Measurements from ENCODE around the gene ARAP2. TPM values are rescaled to one million over a fixed set of nuclear protein-coding genes. Genes with fewer than 3 reads are reported as not detected.

Gene ARAP2
- total and polyA plus RNA-seq, 10 donors: 6.8 to 161 (median 69.6) TPM

DNA sequence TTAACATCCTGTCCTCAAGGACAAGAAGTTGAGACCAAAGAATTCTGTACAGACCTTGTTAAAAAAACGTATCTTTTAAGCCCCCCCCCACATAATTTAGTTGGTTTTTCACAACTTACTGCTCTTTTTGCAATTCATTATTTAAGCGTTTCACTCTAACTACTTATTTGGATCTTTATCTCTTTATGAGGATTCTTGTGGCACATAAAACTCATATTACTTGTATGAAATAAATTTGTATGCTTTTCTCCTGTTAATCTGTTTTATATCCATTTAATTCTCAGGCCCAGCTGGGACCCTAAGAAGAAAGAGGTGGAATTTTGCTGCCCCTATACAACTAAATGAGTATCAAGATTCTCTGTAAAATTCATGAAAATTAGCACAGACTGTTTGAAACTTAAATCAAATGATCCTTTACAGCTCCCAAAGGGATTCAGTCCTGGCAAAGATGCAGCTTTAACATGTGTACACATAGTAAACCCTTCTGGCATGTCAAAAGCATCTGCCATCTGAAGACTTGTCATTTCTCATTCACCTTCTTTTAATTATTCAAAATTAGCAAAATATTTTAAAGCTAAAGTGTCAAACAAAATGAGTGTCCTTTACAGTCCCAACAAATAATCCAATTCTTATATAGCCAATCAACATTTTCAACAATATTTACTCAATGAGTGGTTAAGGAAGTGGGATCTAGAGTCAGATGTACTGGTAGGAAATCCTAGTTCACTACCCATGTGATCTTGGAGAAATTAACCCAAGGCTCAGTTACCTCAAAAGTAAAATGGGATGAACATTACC lies 17.7 kb downstream of the ARAP2 start:
- intact Hi-C loops (cut with DNase I; ENCODE audit: low total_unique reads): no loop called here

DNA sequence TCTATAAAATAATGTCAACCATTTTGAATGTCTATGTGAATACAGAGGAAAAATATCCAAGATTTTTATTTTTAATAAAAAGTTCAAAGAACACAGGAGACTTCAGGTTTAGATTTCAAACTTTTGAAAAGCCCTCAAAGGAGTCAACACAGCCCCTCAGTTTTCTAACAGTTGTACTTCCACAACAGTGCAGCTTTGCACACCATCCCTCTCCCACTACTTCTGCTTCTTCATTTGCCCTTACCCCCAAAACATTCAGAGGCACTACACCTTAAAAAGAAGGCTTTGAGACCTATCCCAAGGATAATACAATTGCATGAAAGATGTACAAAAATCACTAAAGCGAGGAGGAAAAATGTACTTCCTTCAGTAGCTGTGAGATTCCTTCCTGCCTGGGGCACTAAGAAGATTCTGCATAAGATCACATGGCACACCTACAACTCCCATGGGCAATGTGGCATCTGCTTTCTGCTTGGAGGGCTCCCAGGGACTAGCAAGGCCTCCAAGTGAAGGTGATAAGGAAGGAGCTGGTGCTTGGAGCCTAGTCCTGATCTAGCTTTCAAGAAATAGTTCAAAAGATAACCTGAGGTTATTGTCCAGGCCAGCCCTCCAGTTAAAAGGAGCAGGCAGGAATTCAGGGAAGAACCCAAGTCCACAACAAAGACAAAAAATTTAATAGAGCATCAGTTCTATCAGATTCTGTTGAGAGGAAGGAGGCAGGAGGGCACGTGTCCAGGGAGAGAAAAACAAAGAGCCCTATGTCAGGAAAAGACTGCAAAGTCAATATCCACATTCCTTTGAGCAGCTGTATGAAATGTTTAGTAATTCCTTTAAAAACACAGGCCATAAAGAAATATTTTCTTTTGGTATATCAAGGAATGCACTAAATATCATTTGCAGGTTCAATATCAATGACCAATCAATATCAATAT lies 19.1 kb downstream of the ARAP2 start:
- Histone ChIP-seq H3K27ac (peak overlapping the region in 1 of 8 donors; percentile 10), H3K36me3 (peaks cover 0 to 20% (median 0%) of the 10 kb centered on the region in 6 donors), H3K4me3 (peak overlapping the region in 1 of 8 donors; percentile 4), H3K27me3 (replicated peaks in 1 of 7) (no peaks in the 10 kb centered on the region), H3K4me1 (peaks cover 22 to 98% (median 50%) of the 10 kb centered on the region in 6 donors), H3K9me3 (no peaks in the 10 kb centered on the region)
- no peak for DNase-seq
- intact Hi-C loops (cut with DNase I; ENCODE audit: low total_unique reads): no loop called here
- WGBS, 5 donors: 41 to 79% (median 69%) methylated on average over 2 of the region's 2 CpGs
- no peak for TF ChIP-seq POLR2A (IDR thresholded peaks at IDR 0.05)
- TF ChIP-seq, protein P1, sequence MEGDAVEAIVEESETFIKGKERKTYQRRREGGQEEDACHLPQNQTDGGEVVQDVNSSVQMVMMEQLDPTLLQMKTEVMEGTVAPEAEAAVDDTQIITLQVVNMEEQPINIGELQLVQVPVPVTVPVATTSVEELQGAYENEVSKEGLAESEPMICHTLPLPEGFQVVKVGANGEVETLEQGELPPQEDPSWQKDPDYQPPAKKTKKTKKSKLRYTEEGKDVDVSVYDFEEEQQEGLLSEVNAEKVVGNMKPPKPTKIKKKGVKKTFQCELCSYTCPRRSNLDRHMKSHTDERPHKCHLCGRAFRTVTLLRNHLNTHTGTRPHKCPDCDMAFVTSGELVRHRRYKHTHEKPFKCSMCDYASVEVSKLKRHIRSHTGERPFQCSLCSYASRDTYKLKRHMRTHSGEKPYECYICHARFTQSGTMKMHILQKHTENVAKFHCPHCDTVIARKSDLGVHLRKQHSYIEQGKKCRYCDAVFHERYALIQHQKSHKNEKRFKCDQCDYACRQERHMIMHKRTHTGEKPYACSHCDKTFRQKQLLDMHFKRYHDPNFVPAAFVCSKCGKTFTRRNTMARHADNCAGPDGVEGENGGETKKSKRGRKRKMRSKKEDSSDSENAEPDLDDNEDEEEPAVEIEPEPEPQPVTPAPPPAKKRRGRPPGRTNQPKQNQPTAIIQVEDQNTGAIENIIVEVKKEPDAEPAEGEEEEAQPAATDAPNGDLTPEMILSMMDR (IDR thresholded peaks at IDR 0.05 in 8 of 11, conservative IDR thresholded peaks at IDR 0.05 in 3 of 11): no peak
- no peak for TF ChIP-seq POLR2AphosphoS5 (IDR thresholded peaks at IDR 0.05)

More for the DNA sequence above, 17.7 kb downstream of the ARAP2 start:
- peaks cover 22 to 98% (median 55%) of the 10 kb centered on the region in 6 donors for H3K4me1 ChIP-seq
- TF ChIP-seq POLR2AphosphoS5 (IDR thresholded peaks at IDR 0.05) (no peak), POLR2A (IDR thresholded peaks at IDR 0.05) (no peak)
- TF ChIP-seq, protein P1 (IDR thresholded peaks at IDR 0.05 in 8 of 11, conservative IDR thresholded peaks at IDR 0.05 in 3 of 11): no peak
- no peak overlapping the region for H3K27ac ChIP-seq
- no peak overlapping the region for H3K4me3 ChIP-seq
- H3K27me3 ChIP-seq (replicated peaks in 1 of 7): no peaks in the 10 kb centered on the region
- H3K36me3 ChIP-seq: peaks cover 0 to 20% (median 0%) of the 10 kb centered on the region in 6 donors
- 67 to 76% (median 70%) methylated on average over 2 of the region's 2 CpGs for WGBS, 5 donors
- H3K9me3 ChIP-seq: no peaks in the 10 kb centered on the region
- DNase-seq: no peak

DNA sequence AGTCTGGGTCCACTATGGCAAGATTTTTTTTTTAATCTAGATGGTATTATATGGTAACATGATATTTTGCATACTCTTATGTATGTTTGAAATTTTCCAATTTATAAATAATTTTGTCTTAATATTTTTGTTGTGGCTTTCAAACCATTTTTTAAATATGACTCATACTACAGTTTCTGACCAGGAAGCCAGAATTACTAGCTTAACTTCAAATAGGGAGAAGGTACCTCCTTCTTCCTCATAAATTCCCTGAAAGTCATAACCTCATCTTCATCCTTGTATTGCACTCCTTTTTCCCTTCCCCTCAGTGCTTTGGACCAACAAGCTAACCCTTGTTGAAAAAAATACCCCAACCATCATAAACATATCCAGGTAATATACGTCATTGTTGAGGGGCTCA lies 21.6 kb downstream of the ARAP2 start:
- H3K9me3 ChIP-seq: no peaks in the 10 kb centered on the region
- WGBS, 5 donors: 86 to 93% (median 89%) methylated on average over 1 of the region's 1 CpG
- peaks cover 0 to 6% (median 0%) of the 10 kb centered on the region in 6 donors for H3K36me3 ChIP-seq
- TF ChIP-seq POLR2AphosphoS5 (IDR thresholded peaks at IDR 0.05) (no peak), POLR2A (IDR thresholded peaks at IDR 0.05) (no peak)
- TF ChIP-seq, protein P1 (IDR thresholded peaks at IDR 0.05 in 8 of 11, conservative IDR thresholded peaks at IDR 0.05 in 3 of 11): no peak
- no peak for DNase-seq
- no peak overlapping the region for H3K27ac ChIP-seq
- H3K27me3 ChIP-seq (replicated peaks in 1 of 7): no peaks in the 10 kb centered on the region
- intact Hi-C loops (cut with DNase I; ENCODE audit: low total_unique reads): no loop called here
- H3K4me3 ChIP-seq: no peak overlapping the region
- H3K4me1 ChIP-seq: peaks cover 34 to 98% (median 60%) of the 10 kb centered on the region in 6 donors

Data from spleen (tissue), 11 donors.